Trophoblast cell (in vitro differentiated cells and primary cell): ENCODE measurements around the gene GPLD1.

Experiments used
- DNase-seq, 2 donors: peaks; one replicate each; pipeline ENCODE4 v3.0.0-alpha.2; 2016
- H2AFZ ChIP-seq: 2 replicates; pipeline ENCODE4 v1.6.1; 2013; ENCODE audit warnings: low read length, moderate library complexity, mild to moderate bottlenecking; ENCODE audit not compliant: insufficient read depth, poor library complexity
- H2AK5ac ChIP-seq: 2 replicates; pipeline ENCODE4 v1.6.1; 2013; ENCODE audit warnings: mild to moderate bottlenecking, low read length
- H2BK120ac ChIP-seq: 2 replicates; pipeline ENCODE4 v1.6.1; 2013; ENCODE audit warnings: low read length, mild to moderate bottlenecking, moderate library complexity; ENCODE audit not compliant: insufficient read depth, poor library complexity
- H2BK12ac ChIP-seq: 2 replicates; pipeline ENCODE4 v1.6.1; 2013; ENCODE audit warnings: mild to moderate bottlenecking, low read length, moderate library complexity
- H2BK5ac ChIP-seq: 2 replicates; pipeline ENCODE4 v1.6.1; 2013; ENCODE audit warnings: low read length, low read depth, moderate library complexity, mild to moderate bottlenecking; ENCODE audit not compliant: poor library complexity
- H3K14ac ChIP-seq: 2 replicates; pipeline ENCODE4 v1.6.1; 2013; ENCODE audit warnings: mild to moderate bottlenecking, low read length
- H3K18ac ChIP-seq: 2 replicates; pipeline ENCODE4 v1.6.1; 2013; ENCODE audit warnings: mild to moderate bottlenecking, low read length
- H3K23ac ChIP-seq: 2 replicates; pipeline ENCODE4 v1.6.1; 2013; ENCODE audit warnings: low read length
- H3K27ac ChIP-seq: 2 replicates; pipeline ENCODE4 v1.5.1; 2013; ENCODE audit warnings: low read depth, mild to moderate bottlenecking, inconsistent platforms, low read length, moderate library complexity
- H3K27me3 ChIP-seq: 2 replicates; pipeline ENCODE4 v1.6.1; 2013; ENCODE audit warnings: inconsistent platforms, mild to moderate bottlenecking, low read length, moderate library complexity; ENCODE audit not compliant: insufficient read depth
- H3K36me3 ChIP-seq, 2 experiments: 1 replicate in 1 of 2; 2 replicates in 1 of 2; pipeline ENCODE4 v1.6.1; 2013; ENCODE audit warnings: low read length in 2 of 2, mild to moderate bottlenecking in 2 of 2, moderate library complexity in 1 of 2; ENCODE audit not compliant: insufficient read depth in 2 of 2, control insufficient read depth in 1 of 2
- H3K4ac ChIP-seq: 2 replicates; pipeline ENCODE4 v1.6.1; 2013; ENCODE audit warnings: low read depth, mild to moderate bottlenecking, low read length, moderate library complexity
- H3K4me1 ChIP-seq, 2 experiments: 1 replicate in 1 of 2; 2 replicates in 1 of 2; pipeline ENCODE4 v1.6.1; 2013; ENCODE audit warnings: low read length in 2 of 2, mild to moderate bottlenecking in 2 of 2, moderate library complexity in 1 of 2; ENCODE audit not compliant: insufficient read depth in 2 of 2, control insufficient read depth in 1 of 2
- H3K4me2 ChIP-seq: 2 replicates; pipeline ENCODE4 v1.6.1; 2013; ENCODE audit warnings: inconsistent platforms, mild to moderate bottlenecking, low read length, moderate library complexity
- H3K4me3 ChIP-seq: 2 replicates; pipeline ENCODE4 v1.5.1; 2013; ENCODE audit warnings: mild to moderate bottlenecking, low read depth, low read length, inconsistent platforms
- H3K79me1 ChIP-seq: one replicate; pipeline ENCODE4 v1.6.1; 2013; ENCODE audit warnings: low read length
- H3K79me2 ChIP-seq: 2 replicates; pipeline ENCODE4 v1.6.1; 2013; ENCODE audit warnings: low read length, mild to moderate bottlenecking; ENCODE audit not compliant: control insufficient read depth, insufficient read depth, poor library complexity
- H3K9ac ChIP-seq: 2 replicates; pipeline ENCODE4 v1.6.1; 2013; ENCODE audit warnings: mild to moderate bottlenecking, low read length
- H3K9me3 ChIP-seq: 2 replicates; pipeline ENCODE4 v1.6.1; 2013; ENCODE audit warnings: low read depth, mild to moderate bottlenecking, control low read depth, inconsistent platforms, low read length; ENCODE audit not compliant: insufficient read depth
- H4K12ac ChIP-seq: 2 replicates; pipeline ENCODE4 v1.6.1; 2013; ENCODE audit warnings: low read depth, mild to moderate bottlenecking, low read length, moderate library complexity
- H4K8ac ChIP-seq: 2 replicates; pipeline ENCODE4 v1.6.1; 2013; ENCODE audit warnings: low read depth, mild to moderate bottlenecking, low read length, moderate library complexity
- H4K91ac ChIP-seq: one replicate; pipeline ENCODE4 v1.6.1; 2013; ENCODE audit warnings: low read depth, mild to moderate bottlenecking, low read length, moderate library complexity
- WGBS: extraction: QIAGEN DNeasy Blood & Tissue Kit; methylation state at CpG from one replicate; pipeline ENCODE4 v1.1.7; 2013; ENCODE audit warnings: missing lambda C conversion rate; ENCODE audit not compliant: insufficient read length, insufficient coverage; ENCODE audit errors: extremely low coverage; 5-methylcytosine and 5-hydroxymethylcytosine counted together

GPLD1 gene

DNA sequence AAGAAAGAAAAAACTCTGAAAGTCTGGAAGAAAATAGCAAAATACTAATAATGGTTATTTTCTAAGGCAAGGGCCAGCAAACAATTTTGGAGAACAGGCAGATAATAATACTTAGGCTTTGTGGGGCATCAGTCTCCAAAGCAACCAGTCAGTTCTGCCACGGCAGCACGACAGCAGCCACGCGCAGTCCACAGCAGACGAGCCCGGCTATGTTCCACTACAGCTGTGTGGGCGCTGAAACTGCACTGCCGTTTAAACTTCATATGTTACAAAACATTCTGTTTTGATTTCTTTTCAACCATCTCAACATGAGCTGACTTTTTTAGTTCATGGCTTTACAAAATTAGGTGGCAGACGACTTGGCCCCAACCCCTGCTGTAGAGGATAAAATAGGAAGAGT, 56.8 kb downstream of the GPLD1 start:
- Histone ChIP-seq H3K27ac (no peak overlapping the region), H3K4me2 (no peak overlapping the region), H2BK120ac (no peak overlapping the region), H3K36me3 (no peaks in the 10 kb centered on the region), H4K8ac (no peak overlapping the region), H3K4ac (no peak overlapping the region), H3K27me3 (no peaks in the 10 kb centered on the region), H4K12ac (no peak overlapping the region), H2AFZ (no peak overlapping the region), H3K79me1 (no peaks in the 10 kb centered on the region), H2BK12ac (no peak overlapping the region), H2AK5ac (no peak overlapping the region), H3K4me3 (no peak overlapping the region), H3K9me3 (no peaks in the 10 kb centered on the region), H3K14ac (no peak overlapping the region), H3K18ac (no peak overlapping the region), H2BK5ac (no peak overlapping the region), H3K79me2 (no peaks in the 10 kb centered on the region), H4K91ac (no peak overlapping the region), H3K9ac (no peak overlapping the region), H3K4me1 (no peaks in the 10 kb centered on the region), H3K23ac (no peak overlapping the region)
- DNase-seq, result no peak
- no CpG with 5 or more reads among the region's 9 CpGs for WGBS

DNA sequence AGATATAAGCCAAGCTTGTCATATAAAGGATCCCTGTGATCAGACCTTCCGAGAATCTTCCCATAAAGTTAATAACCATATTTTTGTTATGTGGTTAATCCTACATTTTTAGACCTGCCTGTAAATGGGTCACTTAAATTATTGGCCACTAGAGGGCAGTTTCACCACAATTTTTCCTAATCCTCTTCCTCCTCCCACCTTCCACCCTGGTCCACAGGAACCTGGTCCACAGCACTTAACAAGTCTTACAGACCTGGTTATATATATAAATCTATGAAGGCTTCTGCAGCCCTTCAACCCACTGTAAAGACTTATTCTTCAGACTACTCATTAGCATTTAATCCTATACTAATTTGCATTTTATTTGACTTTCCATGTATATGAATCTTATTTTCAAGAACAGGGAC, 58.3 kb downstream of the GPLD1 start:
- DNase-seq, result peak; percentile 12 to 82
- H3K79me1 ChIP-seq, result no peaks in the 10 kb centered on the region
- H2BK5ac ChIP-seq, result no peak overlapping the region
- no peaks in the 10 kb centered on the region for H3K36me3 ChIP-seq
- H2BK12ac ChIP-seq, result no peak overlapping the region
- no peak overlapping the region for H3K23ac ChIP-seq
- H3K4me3 ChIP-seq, result no peak overlapping the region
- no peaks in the 10 kb centered on the region for H3K27me3 ChIP-seq
- H4K12ac ChIP-seq, result no peak overlapping the region
- H3K27ac ChIP-seq, result no peak overlapping the region
- H3K18ac ChIP-seq, result no peak overlapping the region
- no peaks in the 10 kb centered on the region for H3K9me3 ChIP-seq
- H3K4me2 ChIP-seq, result no peak overlapping the region
- H2AFZ ChIP-seq, result no peak overlapping the region
- H3K4ac ChIP-seq, result no peak overlapping the region
- no peaks in the 10 kb centered on the region for H3K79me2 ChIP-seq
- no peak overlapping the region for H2AK5ac ChIP-seq
- no peak overlapping the region for H4K91ac ChIP-seq
- WGBS, result no CpG with 5 or more reads among the region's 1 CpG
- no peak overlapping the region for H2BK120ac ChIP-seq
- H3K4me1 ChIP-seq, result no peaks in the 10 kb centered on the region
- H4K8ac ChIP-seq, result no peak overlapping the region
- no peak overlapping the region for H3K9ac ChIP-seq
- H3K14ac ChIP-seq, result no peak overlapping the region

DNA sequence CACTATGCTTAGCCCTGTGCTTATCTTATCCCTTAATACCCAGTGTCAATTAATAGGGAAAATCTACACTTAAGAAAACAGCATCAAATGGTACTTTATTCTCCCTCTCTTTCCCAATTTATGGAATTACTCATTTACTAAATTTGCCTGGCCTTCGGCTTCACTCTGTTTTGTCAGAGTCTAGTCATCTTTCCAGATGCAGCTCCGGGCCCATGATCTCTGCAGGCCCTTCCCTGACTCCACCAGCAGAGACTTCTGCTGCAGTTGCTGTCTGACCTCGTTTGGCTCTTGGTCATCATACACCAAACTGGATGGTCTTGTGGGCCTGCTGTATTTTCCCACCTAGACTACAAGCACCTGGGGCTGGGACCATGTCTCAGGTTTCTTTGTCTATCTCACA, 59.3 kb downstream of the GPLD1 start:
- no peak overlapping the region for H4K8ac ChIP-seq
- H3K36me3 ChIP-seq, result no peaks in the 10 kb centered on the region
- no peak overlapping the region for H3K4me2 ChIP-seq
- no peak overlapping the region for H4K12ac ChIP-seq
- no peak overlapping the region for H2BK12ac ChIP-seq
- no peak overlapping the region for H3K4ac ChIP-seq
- no peaks in the 10 kb centered on the region for H3K79me1 ChIP-seq
- no peak overlapping the region for H2BK120ac ChIP-seq
- H2BK5ac ChIP-seq, result no peak overlapping the region
- H3K9me3 ChIP-seq, result no peaks in the 10 kb centered on the region
- DNase-seq, result no peak
- H3K79me2 ChIP-seq, result no peaks in the 10 kb centered on the region
- WGBS, result no CpG with 5 or more reads among the region's 3 CpGs
- no peak overlapping the region for H2AK5ac ChIP-seq
- H2AFZ ChIP-seq, result no peak overlapping the region
- no peak overlapping the region for H3K4me3 ChIP-seq
- H3K18ac ChIP-seq, result no peak overlapping the region
- H4K91ac ChIP-seq, result no peak overlapping the region
- no peak overlapping the region for H3K27ac ChIP-seq
- no peak overlapping the region for H3K9ac ChIP-seq
- H3K4me1 ChIP-seq, result no peaks in the 10 kb centered on the region
- no peak overlapping the region for H3K23ac ChIP-seq
- no peak overlapping the region for H3K14ac ChIP-seq
- no peaks in the 10 kb centered on the region for H3K27me3 ChIP-seq

DNA sequence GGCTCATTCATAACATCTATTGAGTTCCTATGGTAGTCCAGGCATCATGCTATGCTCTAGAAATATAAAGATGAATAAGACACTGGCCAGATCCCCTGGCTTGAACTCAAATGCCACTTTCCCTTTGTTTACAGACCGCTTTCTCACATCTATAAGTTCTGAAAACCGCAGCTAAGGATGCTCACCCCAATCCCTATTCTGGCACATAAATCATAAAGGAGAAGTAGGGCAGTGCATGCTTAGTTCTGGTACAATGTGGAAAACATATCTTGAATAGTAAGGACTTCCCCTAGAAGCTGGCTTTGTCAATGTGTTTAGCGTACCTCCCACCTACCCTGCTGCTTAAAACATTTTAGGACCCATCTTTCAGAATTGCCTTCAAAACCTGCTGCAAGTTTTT, 60.2 kb downstream of the GPLD1 start:
- Histone ChIP-seq H2AFZ (no peak overlapping the region), H3K9me3 (no peaks in the 10 kb centered on the region), H3K79me2 (no peaks in the 10 kb centered on the region), H2BK12ac (no peak overlapping the region), H2BK120ac (no peak overlapping the region), H3K27ac (no peak overlapping the region), H3K4me1 (no peaks in the 10 kb centered on the region), H3K79me1 (no peaks in the 10 kb centered on the region), H4K91ac (no peak overlapping the region), H3K23ac (no peak overlapping the region), H2AK5ac (no peak overlapping the region), H2BK5ac (no peak overlapping the region), H3K14ac (no peak overlapping the region), H3K4me2 (no peak overlapping the region), H3K9ac (no peak overlapping the region), H3K18ac (no peak overlapping the region), H4K8ac (no peak overlapping the region), H3K27me3 (no peaks in the 10 kb centered on the region), H3K4me3 (no peak overlapping the region), H3K36me3 (peaks cover 3 to 4% of the 10 kb centered on the region in 2 experiments), H3K4ac (no peak overlapping the region), H4K12ac (no peak overlapping the region)
- no CpG with 5 or more reads among the region's 3 CpGs for WGBS
- no peak for DNase-seq
